ENCODE data around the gene TNFAIP2.
"Not testable (repeated sequence)": the region's sequence is repeated elsewhere in the genome, so short reads cannot be mapped to it uniquely, and the experiment has no call there.

DNA sequence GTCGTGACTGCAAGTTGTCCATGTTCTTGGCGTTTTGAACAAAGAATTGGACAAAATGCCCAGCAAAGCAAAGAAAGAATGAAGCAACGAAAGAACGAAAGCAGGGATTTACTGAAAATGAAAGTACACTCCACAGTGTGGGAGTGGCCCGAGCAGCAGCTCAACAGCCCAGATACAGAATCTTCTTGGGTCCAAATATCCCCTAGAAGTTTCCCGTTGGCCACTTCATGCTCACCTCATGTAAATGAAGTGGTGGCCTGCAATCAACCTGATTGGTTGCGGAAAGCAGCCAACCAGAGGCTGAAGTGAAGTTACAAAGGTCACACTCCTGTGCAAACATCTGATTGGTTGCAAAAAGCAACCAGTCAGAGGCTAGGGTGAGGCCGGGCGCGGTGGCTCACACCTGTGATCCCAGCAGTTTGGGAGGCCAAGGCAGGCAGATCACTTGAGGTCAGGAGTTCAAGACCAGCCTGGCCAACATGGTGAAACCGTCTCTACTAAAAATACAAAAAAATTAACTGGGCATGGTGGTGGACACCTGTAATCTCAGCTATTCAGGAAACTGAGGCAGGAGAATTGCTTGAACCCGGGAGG, 8.1 kb upstream of the TNFAIP2 start:
- TF ChIP-seq CTCF (conservative IDR thresholded peaks at IDR 0.05; ENCODE audit: low read depth in 2 of 2); POLR2AphosphoS5 (IDR thresholded peaks at IDR 0.05; ENCODE audit: low read depth); JUNB (IDR thresholded peaks at IDR 0.05; ENCODE audit: unreplicated experiment): not testable (repeated sequence)

Measured in GM23338 (cell line).